Stimulated activated naive CD4-positive, alpha-beta T cell (primary cell): ENCODE measurements around the gene KIAA1614.
A peak's percentile ranks its signal among the peaks of the same experiment; 100 is the strongest.

Source experiments
- DNase-seq, 6 experiments: peaks; one replicate each; lab custom pipeline; 2025; lab: John Stamatoyannopoulos, UW

KIAA1614 gene, protein sequence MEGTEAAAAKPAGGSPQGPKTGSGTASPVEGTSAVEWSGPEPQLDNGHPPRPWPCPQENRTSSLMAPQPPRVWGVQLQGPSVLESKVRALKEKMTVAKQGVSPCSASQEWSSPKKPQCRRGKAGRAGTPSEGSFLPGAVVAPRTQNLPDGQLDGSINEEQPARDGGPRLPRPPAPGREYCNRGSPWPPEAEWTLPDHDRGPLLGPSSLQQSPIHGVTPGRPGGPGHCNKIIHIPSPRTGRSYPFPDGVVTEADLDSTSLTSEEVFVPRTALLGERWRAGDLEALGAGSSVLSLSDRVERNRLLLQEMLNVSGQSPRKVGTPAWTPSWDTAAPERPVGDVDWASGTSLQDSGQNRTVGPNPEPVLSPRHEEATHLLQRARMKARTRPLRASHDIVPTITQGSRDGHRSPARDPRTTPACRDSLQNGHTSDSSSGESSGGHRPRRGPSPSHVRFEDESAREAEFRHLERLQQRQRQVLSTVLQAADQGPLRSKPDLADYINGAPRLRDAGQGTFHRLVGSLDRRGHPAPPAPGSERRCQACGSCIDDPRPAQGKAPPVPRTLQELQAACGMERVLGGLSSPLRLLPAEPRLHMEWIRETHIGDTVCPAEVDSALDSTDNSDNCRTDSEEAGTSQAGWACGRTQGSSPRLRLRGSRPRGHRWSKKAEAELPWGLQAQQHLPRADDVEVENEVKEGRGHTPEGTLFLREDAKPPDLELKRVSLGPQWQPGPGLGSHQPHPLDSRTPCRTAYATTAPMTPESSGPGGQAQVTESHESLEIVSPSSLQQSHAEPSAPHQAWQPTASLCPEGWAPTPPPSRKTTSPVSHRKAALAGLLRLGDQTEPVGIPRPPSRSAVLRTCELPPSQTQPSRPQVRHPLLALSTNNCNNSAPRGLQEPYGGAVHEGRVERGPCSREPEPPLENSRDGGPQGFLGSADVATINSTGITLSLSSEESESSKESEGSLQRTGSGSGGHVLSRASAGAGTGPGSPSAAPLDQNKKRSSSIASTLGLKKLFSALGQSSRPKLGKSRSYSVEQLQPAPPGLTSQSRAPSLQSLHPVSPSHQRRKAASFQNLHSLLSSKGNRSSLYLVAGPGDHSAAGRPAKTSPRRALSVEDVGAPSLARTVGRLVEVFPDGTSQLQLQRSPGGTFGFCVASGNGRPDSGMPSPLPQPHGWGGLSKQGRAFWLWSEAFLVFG

GRCh38 chr1:180912801-180913565 is at the start of gene KIAA1614:
TSS of gene KIAA1614 (plus strand) at chr1:180912897. CDS start at chr1:180913244, 347 bp downstream.
- no peak for DNase-seq

GRCh38 chr1:180863158-180863775 is 49.4 kb upstream of the KIAA1614 start:
- peak in 2 of 6 experiments; percentile 44 to 63 for DNase-seq

DNA sequence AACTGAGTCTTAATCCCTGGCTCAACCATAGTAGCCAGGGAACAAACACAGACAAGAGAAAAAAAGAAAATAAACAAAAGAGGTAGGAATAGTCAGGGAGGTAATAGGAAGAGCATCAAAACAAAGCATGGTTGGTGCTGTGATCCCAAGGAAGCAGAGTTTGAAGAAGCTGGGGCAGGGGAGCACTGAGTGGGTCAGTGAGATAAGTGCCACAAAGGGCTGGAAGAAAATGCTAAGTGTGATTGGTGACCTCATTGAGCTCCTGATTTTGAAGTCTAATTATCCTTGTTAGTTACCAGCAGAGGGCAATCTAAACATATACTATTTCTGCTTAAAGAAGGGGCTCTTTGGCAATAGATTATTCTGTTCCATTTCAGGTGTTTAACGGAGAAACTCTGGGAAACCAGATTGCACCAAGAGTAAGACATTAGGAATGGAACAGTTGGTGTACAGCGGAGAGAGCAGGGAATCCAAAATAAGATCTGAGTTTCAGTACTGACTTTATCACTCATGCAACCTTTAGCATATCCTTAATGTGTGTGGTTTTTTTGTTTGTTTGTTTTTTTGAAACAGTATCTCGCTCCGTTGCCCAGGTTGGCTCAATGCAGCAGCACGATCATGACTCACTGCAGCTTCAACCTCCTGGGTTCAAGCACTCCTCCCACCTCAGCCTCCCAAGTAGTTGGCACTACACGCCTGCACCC is 30.7 kb upstream of the KIAA1614 start:
- DNase-seq, result peak in 1 of 6 experiments; percentile 7

GRCh38 chr1:180884588-180885300 is 28.0 kb upstream of the KIAA1614 start:
- no peak for DNase-seq

- no peak for DNase-seq
These were observed 26.4 kb upstream of the KIAA1614 start for GRCh38 chr1:180886338-180886737.

GRCh38 chr1:180887841-180888240 is 24.9 kb upstream of the KIAA1614 start:
- no peak for DNase-seq

DNA sequence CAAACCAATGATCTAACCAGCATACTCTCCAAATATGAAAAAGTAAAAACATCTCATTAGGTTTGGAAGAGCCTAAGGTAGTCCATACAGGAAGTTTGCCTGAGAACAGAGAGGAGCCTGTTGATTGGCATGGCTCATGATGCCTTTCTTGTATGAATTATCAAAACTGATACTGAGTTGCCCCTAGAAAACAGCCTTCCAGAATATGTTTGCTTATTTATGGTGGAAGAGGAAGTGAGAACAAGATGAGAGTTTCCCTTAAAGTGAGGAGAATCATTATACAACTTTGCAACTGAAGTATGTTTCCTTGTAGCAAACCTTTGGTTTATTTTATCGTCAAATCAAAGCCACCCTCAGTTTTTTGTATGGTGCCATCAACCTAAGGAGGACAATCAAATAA is 23.8 kb upstream of the KIAA1614 start:
- no peak for DNase-seq

GRCh38 chr1:180889325-180889724 is 23.4 kb upstream of the KIAA1614 start:
- DNase-seq, result no peak

- DNase-seq, result no peak
These were observed 20.4 kb upstream of the KIAA1614 start for GRCh38 chr1:180892272-180892671.

DNA sequence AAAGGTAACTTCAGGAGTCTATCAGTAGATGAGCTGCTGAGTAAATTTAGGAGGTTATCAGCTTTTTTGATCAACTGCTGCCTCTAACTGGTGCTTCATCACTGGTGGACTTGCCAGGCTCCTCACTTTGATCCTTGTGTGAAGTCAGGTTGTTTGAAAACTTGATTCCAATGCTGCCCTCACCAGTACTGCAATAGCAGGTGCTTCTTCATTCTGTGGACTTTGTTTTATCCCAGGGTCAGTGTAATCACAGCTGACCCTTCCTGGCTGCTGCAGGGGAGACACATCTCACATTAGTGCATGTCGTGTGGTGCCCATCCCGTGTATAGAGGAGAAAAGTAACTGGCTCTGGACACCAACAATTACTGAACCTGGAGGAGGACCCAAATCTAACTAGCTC is 20.0 kb upstream of the KIAA1614 start:
- DNase-seq, result no peak

DNA sequence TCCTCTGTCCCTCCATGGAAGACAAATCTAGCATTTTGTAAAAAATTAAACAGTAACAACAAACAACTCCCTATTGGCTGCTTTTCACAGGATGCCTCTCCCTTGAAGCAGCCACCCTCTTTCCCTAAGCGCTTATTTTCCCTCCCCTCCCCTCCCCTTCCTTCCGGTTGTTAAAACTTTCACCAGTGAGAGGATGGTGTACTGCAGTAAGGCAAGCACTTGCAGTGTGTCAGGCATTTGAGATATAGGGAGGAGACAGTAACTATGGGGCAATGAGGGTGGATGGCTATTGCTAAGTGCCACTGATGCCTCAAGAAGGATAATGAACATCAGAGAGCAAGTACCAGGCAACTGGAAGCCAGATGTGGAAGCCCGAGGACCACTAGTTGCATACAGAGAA is 19.1 kb upstream of the KIAA1614 start:
- no peak for DNase-seq

DNA sequence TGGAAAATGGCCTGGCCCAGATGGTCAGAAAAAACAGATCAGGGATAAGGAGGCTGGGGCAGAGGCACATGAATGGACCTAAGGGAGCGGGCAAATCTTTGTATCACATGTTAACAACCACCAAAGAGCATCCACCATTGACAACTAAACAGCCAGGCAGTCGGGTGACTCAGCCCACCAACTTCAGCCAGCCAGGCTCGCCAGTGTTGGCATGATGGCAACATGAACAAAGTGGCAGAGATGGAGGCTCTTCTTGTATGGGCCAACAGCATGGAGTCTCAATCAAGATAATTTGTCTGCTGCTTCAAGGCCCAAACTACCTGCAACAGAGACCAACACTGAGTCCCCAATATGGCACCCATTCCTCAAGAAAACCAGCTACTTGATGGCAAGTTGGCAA is 16.5 kb upstream of the KIAA1614 start:
- no peak for DNase-seq

DNA sequence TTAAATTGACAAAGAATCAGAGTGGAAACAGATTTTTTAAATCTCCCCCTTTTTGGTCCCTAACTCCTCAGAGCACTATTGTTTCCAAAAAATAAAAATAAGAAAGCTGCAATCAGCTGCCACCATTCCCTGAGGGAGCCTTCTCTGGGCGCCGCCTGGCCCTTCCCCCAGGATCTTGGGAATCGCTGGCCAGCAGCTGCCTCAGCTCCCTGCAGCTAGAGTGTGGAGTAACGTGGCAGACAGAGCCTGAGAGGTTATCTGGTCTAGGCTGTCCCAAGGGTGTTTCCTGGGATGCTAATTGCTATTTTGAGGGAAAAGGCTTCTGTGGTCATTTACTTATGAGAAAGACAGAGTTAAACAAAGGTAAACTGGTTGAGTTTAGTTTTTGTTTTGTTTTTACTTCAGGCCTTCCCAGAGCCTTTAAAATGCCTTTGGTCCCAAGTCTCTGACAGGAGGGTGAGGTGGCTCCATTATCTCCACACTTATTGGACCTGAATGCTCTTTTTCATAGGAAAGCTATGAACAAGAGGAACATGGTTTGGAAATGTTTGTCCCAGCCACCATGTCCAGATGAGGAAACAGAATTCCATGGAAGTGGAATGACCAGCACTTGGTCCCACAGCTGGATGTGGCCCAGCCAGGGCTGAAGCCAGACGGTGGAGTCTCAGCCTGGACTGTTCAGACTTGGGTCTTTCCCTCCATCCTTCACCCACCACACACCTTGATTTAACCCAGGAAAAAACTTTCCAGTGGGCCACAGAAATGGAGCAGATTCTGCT is 14.1 kb upstream of the KIAA1614 start:
- no peak for DNase-seq

GRCh38 chr1:180899262-180899661 is 13.4 kb upstream of the KIAA1614 start:
- no peak for DNase-seq

DNA sequence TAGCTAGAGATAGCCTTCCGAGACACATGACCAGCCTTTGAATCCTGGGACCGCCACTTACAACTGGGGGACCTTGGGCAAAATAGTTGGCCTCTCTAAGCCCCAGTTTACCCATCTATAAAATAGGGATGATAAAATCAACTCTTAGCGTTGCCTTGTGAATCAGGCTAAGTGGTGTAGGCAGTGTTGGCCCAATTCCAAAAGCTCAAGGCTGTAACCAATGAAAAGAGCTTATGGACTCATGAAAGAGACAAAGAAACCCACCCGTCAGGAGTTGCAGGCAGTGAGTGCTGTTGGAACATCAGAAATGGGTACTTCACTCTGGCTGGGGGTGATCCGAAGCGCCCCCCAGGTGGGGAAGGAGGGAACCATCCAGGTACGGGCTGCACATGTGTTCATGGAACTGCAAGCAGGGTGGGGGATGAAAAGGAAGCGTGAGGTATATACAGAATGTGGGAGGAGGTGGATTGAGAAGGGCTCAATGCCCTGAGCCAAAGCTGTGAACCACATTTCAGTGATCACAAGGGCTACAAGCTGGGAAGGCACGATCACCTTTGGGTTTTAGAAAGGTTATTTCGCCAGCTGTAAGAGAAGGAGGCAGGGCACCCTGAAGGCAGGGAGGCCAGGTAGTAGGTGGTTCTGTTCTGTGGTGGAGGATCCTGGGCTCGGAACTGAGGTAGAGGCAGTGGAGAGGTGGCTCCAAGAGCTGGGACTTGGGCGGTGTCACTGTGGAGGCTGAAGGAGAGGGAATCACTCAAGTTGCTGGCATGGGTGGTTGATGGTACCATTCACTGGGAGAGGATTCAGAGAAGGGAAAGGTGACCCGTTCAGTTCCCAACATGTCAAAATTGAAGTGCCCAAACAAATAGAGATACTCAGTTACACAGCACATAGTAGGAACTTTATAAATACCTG is 11.4 kb upstream of the KIAA1614 start:
- DNase-seq, result no peak

- DNase-seq, result no peak
These were observed 10.2 kb upstream of the KIAA1614 start for GRCh38 chr1:180902541-180902940.

DNA sequence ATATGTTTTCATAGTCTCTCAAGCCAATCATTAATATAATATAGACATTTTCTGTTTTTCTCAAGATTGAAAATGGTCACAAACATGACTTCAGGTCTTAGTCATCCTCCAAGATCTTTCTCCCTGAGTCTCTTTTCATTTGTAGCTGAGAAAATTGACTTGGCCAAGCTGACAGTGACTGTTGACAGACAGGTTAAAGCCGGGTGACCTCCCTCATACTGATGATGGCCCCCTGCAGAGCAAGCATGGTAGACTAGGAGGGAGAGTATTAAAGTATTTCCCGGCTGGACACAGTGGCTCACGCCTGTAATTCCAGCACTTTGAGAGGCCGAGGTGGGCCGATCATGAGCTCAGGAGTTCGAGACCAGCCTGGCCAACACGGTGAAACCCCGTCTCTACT is 6.8 kb upstream of the KIAA1614 start:
- no peak for DNase-seq

- DNase-seq, result no peak
These were observed 6.2 kb upstream of the KIAA1614 start for GRCh38 chr1:180906511-180906910.
